Measurements from ENCODE around the gene PGBD1. TPM values are rescaled to one million over a fixed set of nuclear protein-coding genes. Genes with fewer than 3 reads are reported as not detected.
A peak's percentile ranks its signal among the peaks of the same experiment; 100 is the strongest.

The PGBD1 gene
- total and polyA plus RNA-seq, 2 of the 13 experiments (the other 11 are each of a cell fraction or from before 2014, with no cell fraction given): 3.6 to 6.9 TPM

DNA sequence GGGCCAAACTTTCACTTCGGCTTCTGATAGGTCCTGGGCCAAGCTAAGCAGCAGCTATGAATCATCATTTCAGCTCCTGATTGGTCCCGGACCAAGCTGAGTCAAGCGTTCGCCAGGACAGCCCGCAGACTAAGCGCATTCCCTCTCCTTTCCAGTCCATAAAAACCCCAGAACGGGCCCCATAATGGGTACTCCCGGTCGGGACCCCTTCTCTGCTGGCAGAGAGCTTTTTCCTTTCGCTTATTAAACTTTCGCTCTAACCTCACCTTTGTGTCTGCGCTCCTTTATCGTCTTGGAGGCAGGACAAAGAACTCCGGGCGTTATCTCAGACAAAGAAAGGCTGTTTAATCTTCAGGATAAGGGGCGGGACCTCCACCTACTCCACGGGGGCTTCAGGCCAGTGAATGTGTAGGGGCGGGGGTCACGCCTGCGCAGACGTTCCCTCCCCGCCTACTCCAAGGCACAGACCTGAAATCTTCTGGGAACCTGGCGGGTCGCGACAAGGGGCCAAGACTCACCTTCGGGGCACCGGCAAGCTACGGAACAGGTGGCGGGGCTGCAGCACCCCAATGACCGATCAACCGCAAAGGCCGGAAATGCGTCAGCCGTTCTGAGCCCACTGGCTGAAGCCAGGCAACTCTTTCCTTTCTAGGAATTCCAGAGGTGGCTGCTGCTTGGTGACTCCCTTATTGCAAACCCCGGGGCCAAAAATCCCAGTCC is 54.4 kb downstream of the PGBD1 start, which contains the start of gene ZSCAN31 (continued):
- TF ChIP-seq, protein P1, sequence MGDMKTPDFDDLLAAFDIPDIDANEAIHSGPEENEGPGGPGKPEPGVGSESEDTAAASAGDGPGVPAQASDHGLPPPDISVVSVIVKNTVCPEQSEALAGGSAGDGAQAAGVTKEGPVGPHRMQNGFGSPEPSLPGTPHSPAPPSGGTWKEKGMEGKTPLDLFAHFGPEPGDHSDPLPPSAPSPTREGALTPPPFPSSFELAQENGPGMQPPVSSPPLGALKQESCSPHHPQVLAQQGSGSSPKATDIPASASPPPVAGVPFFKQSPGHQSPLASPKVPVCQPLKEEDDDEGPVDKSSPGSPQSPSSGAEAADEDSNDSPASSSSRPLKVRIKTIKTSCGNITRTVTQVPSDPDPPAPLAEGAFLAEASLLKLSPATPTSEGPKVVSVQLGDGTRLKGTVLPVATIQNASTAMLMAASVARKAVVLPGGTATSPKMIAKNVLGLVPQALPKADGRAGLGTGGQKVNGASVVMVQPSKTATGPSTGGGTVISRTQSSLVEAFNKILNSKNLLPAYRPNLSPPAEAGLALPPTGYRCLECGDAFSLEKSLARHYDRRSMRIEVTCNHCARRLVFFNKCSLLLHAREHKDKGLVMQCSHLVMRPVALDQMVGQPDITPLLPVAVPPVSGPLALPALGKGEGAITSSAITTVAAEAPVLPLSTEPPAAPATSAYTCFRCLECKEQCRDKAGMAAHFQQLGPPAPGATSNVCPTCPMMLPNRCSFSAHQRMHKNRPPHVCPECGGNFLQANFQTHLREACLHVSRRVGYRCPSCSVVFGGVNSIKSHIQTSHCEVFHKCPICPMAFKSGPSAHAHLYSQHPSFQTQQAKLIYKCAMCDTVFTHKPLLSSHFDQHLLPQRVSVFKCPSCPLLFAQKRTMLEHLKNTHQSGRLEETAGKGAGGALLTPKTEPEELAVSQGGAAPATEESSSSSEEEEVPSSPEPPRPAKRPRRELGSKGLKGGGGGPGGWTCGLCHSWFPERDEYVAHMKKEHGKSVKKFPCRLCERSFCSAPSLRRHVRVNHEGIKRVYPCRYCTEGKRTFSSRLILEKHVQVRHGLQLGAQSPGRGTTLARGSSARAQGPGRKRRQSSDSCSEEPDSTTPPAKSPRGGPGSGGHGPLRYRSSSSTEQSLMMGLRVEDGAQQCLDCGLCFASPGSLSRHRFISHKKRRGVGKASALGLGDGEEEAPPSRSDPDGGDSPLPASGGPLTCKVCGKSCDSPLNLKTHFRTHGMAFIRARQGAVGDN (CRISPR knock-in tag; IDR thresholded peaks at IDR 0.05): peak; percentile 95
- TF ChIP-seq ZNF280B (CRISPR knock-in tag; IDR thresholded peaks at IDR 0.05; ENCODE audit: borderline replicate concordance) (peak; percentile 82; the same call in 1 of the 2 replicates), ZNF556 (CRISPR knock-in tag; IDR thresholded peaks at IDR 0.05; ENCODE audit: borderline replicate concordance) (peak; percentile 49; the same call in 1 of the 2 replicates), ZNF460 (CRISPR knock-in tag; IDR thresholded peaks at IDR 0.05; ENCODE audit: borderline replicate concordance) (no peak), ATAD3A (CRISPR knock-in tag; IDR thresholded peaks at IDR 0.05) (no peak), ELF1 (CRISPR knock-in tag; IDR thresholded peaks at IDR 0.05) (peak; percentile 67), ZNF143 (CRISPR knock-in tag; IDR thresholded peaks at IDR 0.05) (no peak; the same call in 1 of the 2 replicates), ZNF83 (CRISPR knock-in tag; IDR thresholded peaks at IDR 0.05; ENCODE audit: borderline replicate concordance) (no peak), ZNF547 (CRISPR knock-in tag; IDR thresholded peaks at IDR 0.05) (peak; percentile 37; the same call in 1 of the 2 replicates), ZNF260 (CRISPR knock-in tag; IDR thresholded peaks at IDR 0.05; ENCODE audit: borderline replicate concordance, low read depth) (no peak), TEF (CRISPR knock-in tag; IDR thresholded peaks at IDR 0.05) (peak; percentile 44; the same call in 1 of the 2 replicates)
- TF ChIP-seq, protein P2, sequence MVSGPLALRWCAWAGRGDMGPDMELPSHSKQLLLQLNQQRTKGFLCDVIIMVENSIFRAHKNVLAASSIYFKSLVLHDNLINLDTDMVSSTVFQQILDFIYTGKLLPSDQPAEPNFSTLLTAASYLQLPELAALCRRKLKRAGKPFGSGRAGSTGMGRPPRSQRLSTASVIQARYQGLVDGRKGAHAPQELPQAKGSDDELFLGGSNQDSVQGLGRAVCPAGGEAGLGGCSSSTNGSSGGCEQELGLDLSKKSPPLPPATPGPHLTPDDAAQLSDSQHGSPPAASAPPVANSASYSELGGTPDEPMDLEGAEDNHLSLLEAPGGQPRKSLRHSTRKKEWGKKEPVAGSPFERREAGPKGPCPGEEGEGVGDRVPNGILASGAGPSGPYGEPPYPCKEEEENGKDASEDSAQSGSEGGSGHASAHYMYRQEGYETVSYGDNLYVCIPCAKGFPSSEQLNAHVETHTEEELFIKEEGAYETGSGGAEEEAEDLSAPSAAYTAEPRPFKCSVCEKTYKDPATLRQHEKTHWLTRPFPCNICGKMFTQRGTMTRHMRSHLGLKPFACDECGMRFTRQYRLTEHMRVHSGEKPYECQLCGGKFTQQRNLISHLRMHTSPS (CRISPR knock-in tag; IDR thresholded peaks at IDR 0.05; ENCODE audit: low read depth): no peak
- TF ChIP-seq, protein P3, sequence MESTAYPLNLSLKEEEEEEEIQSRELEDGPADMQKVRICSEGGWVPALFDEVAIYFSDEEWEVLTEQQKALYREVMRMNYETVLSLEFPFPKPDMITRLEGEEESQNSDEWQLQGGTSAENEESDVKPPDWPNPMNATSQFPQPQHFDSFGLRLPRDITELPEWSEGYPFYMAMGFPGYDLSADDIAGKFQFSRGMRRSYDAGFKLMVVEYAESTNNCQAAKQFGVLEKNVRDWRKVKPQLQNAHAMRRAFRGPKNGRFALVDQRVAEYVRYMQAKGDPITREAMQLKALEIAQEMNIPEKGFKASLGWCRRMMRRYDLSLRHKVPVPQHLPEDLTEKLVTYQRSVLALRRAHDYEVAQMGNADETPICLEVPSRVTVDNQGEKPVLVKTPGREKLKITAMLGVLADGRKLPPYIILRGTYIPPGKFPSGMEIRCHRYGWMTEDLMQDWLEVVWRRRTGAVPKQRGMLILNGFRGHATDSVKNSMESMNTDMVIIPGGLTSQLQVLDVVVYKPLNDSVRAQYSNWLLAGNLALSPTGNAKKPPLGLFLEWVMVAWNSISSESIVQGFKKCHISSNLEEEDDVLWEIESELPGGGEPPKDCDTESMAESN (CRISPR knock-in tag; conservative IDR thresholded peaks at IDR 0.05): no peak; the same call in 1 of the 2 replicates
- TF ChIP-seq, protein P4, sequence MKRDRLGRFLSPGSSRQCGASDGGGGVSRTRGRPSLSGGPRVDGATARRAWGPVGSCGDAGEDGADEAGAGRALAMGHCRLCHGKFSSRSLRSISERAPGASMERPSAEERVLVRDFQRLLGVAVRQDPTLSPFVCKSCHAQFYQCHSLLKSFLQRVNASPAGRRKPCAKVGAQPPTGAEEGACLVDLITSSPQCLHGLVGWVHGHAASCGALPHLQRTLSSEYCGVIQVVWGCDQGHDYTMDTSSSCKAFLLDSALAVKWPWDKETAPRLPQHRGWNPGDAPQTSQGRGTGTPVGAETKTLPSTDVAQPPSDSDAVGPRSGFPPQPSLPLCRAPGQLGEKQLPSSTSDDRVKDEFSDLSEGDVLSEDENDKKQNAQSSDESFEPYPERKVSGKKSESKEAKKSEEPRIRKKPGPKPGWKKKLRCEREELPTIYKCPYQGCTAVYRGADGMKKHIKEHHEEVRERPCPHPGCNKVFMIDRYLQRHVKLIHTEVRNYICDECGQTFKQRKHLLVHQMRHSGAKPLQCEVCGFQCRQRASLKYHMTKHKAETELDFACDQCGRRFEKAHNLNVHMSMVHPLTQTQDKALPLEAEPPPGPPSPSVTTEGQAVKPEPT (CRISPR knock-in tag; IDR thresholded peaks at IDR 0.05; ENCODE audit: low read depth): peak; percentile 92; the same call in 1 of the 2 replicates
- TF ChIP-seq, protein P5, sequence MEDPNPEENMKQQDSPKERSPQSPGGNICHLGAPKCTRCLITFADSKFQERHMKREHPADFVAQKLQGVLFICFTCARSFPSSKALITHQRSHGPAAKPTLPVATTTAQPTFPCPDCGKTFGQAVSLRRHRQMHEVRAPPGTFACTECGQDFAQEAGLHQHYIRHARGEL (CRISPR knock-in tag; IDR thresholded peaks at IDR 0.05): no peak

All from HepG2 (cell line).